ENCODE measurements around the gene TPST2.

The TPST2 gene

DNA sequence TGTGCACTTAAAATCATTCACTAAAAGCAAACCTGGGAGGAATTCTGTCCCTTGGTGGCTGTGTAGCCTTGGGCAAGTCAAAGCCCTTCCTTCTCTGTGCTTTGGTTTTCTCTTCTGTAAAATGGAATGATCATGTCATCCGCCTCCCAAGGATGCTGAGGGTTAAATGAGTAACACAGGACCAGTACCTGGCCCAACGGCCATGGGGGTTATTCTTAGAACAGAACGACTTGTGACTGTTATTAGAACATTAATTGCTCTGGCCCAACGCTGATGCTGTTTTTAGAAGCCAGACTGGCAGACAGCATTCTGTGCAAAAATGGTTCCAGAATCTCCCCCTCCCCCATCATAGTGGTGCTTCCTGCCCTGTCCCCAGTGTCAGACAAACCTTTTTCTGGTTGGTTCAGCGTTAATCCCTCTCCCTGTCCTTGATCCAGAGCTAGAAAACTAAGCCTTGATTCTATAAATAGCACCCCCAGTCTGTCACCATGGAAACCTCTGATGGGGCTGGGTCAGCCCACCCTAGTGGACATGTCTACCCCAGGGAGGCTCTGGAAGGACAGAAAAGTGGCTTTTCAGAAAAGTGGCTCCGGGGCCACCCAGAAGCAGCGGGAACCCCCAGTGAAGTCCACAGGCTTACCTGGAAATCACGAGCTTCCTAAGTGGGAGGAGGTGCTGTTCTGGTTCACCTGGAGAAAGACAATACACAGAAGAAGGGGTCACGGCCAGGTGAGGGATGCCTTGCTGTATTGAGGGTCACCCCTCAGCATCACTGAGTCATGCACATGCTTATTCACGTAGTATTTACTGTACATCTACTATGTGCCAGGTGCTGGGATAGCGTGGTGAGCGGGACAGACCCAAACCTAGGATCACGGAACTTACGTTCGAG, 62.1 kb downstream of the TPST2 start:
- DNase-seq = no peak

DNA sequence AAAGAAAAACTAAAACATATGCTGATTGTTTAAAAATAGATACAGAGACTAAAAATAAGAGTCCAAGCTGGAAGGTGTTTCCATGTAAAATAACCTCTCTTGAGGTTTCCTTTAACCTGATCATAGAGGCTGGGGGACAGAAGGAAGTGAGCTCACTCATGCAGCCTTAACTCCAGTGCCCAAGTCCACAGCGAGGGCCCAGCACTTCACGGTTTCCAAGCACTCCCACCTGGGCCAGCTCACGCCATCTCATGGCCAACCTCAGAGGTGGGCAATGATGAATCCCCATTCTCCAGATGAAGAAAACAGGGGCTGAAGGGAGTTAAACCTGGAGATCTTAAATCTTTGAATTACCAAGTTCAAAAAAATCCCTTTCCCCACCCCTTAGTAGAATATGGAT, 62.8 kb downstream of the TPST2 start:
- no peak for DNase-seq

DNA sequence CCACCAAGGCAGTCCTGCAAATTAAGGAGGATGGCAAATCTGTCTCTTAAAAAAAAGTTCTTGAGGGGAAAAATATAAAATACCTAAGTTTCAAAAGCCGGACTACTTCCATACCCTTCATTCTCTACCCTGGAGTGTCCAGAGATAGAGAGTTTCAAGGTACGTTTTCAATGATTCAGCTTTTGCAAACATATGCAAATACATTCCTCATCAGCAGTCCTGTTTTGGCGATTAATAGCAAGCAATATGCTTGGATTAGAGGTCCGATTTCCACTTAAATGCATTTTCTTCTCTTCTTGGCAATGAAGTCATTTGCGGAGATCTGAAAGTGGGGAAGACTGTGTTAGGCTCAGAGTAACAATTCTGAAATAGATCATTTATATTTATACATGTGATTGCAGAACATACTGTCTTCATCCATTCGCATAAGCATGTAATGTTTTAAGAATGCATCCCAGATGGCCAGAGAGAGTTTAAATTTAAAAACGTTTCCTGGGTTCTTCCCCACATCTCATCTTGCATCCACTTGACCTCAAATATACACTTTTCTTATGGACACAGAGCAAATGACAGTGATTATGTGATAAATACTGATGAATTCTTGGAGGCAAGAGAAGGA, 63.9 kb downstream of the TPST2 start:
- DNase-seq = no peak

DNA sequence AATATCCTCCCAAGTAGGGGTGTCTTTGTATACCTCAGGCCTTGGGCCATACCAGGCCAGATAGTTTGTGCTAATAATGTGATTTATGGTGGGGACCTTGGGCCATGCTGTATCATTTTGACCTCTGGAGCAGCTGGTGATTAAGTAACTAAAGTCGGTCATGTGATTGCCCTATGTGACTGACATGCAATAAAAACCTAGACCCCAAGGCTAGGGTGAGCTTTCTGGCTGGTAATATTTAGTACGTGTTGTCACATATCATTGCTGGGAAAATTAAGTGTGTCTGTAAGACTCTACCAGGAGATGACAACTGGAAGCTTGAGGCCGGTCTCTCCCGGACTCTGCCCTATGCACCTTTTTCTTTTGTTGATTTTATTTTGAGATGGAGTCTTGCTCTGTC, 65.1 kb downstream of the TPST2 start:
- no peak for DNase-seq

DNA sequence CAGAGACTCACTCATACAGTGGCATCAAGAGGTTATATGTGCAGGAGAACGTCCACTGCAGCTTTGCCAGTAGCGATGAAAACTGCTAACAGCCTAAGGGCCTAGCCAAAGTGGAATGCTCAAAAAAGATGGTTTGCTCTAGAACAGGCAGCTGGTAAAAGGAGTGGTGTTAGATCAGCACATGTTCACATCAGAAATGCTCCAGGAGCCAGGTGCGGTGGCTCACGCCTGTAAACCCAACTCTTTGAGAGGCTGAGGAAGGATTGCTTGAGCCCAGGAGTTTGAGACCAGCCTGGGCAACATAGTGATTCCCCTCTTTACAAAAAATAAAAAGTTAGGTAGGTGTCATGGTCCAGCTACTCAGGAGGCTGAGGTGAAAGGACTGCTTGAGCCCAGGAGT, 67.3 kb downstream of the TPST2 start:
- DNase-seq = no peak

DNA sequence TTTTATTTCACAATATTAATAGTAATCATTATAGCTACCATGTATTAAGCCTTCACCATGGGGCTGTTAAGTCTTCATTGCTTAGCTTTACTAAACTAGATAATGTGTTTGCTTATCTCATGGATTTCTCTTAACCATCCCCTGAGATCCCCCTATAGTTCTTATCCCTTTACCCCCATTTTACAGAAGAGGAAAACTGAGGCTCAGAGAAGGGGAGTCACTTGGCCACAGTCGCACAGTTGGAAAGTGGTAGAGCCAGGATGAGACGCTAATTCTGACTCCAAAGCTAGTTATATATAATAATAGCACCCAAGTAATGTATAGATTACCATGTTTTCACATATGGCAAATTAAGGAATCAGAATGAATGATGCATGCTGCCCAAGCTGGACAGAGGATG, 67.9 kb downstream of the TPST2 start:
- no peak for DNase-seq

DNA sequence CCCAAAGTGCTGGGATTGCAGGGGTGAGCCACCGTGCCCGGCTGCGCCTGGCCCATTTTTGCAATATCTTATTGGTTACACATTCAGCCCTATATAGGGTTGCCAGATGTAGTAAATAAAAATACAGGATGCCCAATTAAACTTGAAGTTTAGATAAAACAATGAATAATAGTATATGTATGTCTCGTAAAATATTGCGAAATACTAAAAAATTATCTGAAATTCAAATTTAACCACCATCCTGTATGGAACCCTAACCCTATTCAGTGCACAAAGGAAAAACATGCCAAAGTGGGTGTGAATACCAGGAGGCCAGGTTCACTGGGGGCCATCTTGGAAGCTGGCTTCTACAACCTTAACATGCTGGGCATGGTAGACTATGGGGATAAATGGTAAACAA, 72.5 kb downstream of the TPST2 start:
- DNase-seq = no peak

DNA sequence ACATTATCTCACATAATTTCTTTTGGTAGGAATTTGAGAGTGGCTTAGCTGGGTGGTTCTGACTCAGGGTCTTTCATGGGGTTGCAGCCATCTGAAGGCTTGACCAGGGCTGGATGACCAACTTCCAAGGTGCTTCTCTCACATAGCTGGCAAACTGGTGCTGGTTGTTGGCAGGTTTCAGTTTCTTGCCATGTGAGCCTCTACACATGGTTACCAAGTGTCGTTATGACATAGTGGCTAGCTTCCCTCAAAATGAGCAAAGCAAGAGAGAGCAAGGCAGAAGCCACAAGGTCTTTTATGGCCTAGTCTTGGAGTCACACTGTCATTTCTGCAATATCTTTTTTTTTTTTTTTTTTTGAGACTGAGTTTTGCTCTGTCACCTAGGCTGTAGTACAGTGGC, 73.4 kb downstream of the TPST2 start:
- DNase-seq = no peak

DNA sequence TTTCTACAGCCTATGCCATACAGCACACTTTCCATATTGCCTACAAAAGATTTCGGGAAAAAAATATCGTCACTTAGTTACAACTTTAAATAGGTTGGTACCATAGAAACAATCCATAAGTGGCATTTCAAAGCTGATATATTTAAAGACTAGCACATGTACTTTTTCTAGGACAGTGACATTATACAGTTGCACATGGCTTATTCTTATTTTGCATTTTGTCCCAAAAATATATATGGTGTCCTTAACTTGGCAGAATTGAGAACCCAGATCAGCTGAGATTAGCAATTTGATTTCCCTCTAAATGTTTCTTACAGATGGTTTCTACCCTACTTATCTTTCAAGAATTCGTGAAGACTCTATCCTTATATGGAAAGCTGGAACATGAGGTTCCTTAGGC, 74.0 kb downstream of the TPST2 start:
- no peak for DNase-seq

DNA sequence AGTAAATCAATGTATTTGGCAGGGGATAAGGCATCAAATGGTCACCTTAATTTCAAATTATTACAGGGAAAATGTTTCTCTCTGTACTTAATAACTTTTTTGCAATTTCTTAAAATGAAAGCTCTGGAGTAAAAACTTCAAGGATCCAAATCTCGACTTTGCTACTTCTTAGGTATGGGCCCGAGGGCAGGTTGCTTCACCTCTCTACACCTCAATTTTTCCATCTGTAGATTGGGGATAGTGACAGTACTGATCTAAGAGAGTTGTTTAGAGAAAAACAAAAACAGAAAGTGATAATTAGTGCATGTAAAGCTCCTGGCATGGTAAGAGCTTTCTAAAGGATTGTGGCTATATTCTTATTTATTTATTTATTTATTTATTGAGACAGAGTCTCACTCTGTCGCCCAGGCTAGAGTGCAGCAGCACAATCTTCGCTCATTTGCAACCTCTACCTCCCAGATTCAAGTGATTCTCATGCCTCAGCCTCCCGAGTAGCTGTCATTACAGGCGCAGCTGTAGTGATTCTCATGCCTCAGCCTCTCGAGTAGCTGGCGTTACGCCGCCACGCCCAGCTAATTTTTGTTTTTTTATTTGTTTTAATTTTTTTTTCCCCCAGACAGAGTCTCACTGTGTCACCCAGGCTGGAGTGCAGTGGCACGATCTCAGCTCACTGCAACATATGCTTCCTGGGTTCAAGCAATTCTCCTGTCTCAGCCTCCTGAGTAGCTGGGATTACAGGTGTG, 75.3 kb downstream of the TPST2 start:
- no peak for DNase-seq

DNA sequence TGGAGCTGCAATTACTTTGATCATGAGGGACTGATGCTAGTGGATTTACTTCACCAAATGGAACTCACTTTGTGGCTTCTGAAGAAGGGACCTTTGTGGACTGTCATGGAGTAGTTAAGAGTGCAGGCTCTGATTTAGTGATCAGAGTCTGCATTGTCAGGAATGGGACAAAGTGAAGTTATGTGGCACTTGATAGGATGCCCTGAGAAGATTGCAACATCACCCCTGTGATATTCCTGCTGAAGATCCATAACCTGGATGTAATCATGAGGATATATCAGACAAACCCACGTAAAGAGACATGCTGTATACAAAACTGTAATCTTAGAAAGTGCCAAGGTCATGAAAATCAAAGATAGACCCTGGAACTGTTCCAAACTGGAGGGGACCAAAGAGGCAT, 76.1 kb downstream of the TPST2 start:
- no peak for DNase-seq

DNA sequence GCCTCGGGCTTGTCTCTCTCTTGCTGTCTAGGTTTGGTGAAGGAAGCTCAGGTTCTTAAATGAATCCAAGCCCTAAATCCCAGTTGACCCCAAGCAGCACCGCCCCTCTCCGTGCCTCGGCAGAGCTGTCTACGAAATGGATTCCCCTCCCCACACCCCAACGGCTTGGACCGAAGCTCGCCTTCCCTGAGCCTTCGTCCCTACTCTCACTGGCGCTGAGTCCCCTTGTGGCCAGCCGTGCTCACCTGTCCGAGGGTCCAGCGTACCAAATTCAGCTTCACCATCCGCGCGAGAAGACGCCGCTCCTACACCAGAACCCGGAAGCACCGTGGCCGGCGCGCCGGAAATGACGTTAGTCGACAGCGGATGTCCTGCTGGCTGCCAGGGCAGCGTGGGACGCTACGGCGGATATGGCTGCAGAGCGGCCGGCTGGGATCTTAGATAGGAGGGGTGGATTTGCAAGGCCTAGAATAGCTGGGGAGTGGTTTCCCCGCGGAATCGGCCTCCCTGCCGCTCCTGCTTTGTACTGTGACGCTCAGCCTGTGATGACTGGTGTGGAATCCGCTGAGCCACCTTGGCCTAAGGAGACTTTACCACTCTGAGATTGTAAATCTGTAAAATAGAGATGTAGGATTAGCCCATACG, 77.7 kb downstream of the TPST2 start, which contains the start of gene TFIP11:
TFIP11 (minus strand) TSS at position 325 of the 645 bp plus-strand sequence. CDS start 2,201 bp downstream, outside the sequence.
- DNase-seq = peak; percentile 36

DNA sequence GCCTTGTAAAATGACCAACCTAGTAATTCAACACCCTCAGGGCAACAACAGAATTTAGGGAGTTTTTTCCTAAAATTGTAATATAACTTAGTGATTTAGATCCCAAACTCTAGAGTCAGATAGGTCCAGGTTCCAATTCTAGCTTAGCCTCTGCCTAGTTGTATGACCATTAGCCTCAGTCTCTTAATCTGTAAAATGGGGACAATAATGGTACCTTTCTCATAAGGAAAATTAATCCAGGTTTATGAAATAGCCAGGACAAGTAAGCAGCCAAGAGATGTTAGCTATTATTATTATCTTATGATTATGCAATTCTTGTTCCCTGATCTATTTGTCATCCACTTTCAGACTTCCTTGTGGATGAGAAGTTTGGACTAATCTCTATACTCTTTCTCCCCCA, 81.8 kb downstream of the TPST2 start:
- no peak for DNase-seq

DNA sequence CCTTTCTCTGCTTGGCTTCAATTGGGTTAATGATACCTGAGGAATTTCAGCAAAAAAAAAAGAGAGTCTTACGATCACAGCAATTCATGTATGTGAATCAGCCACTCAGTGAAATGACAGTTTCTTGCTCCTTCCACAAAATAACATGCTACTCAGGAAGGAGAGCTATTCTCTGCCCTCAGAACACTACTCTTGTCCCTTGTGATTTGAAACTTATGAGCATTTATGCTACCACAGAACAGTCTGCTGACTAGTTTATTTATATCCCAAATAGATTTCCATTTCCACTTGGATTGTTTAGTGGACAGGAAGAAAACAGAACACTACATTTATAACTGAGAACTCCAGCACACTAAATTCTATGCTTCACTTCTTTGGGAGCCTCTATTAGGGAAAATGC, 86.2 kb downstream of the TPST2 start:
- DNase-seq = no peak

DNA sequence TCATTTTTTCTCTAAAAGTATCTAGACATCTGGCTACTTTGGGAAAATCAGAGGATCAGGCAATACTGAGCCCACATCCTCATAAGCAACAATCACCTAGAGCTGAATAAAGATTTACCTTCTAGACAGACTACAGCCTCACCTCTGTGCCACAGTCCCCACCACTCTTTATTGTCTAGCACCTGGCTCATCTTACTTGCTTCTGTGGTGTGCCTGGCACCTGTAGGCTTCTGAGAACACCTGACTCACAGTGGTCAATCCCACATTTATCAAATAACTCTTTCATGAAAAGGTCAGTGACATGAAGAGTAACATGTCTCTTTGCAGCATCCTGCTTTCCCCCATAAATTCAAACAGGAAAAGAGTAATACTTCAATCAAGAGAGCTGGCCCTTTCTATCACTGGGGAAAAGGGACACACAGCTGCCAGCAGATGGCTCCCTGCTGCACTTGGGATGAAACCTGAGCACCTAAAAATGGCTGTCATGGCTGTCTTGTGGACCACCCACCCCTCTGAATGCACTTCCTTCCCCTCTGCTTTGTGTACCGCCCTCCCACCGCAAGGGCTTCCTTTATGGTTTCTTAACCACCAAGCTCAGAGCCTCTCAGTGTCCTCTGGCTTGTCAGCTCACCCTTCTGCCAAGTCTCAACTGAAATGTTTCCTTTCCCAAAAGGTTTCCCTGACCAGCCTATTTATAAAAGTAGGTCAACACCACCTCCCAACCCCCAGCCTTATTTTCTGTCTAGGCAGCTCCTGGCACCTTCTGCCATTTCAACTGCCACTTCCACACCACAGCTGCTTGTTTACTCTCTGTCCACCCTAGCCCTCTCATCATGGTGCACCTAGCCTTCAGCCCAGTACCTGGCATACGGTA, 87.0 kb downstream of the TPST2 start:
- DNase-seq = no peak

DNA sequence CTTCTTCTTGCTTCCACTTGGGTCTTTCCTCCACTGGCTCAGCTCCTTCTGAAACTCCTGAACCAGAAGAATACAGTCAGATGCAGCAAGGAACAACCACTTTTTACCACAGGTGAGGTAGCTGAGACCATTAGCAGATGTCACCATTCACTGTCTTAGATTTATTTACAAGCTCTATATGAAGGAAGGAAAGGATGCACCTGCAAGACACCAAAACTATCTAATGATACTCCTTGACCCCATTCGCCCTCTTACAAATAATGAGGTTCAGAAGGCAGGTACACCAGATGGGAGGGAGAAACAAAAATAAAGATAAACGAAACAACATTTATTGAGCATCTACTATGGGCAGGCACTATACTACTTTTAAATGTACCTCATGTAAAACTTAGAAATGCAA, 87.9 kb downstream of the TPST2 start:
- no peak for DNase-seq

DNA sequence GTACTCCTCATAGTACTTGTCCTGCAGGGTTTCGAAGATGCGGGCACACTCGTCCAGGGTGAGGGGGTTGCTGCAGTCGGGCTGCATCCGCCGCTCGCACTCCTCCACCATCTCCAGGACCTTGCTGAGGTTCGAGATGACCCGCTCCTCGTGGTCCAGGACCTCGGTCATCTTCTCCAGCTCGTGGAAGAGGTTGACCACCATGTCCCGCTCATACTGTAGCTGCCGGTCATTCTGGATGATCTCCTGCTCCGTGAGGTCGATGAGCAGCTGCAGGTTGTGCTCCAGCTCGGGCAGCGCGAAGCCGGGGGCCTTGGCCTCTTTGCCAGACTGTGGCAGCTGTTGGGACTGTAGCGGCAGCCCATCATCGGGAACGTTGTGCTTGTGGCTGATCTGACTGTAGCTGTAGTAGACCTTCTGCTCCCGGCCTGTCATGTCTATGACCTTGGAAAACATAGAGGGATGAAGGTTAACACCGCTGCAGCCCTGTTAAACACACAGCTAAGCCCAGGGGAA, 90.7 kb downstream of the TPST2 start:
- DNase-seq = no peak

DNA sequence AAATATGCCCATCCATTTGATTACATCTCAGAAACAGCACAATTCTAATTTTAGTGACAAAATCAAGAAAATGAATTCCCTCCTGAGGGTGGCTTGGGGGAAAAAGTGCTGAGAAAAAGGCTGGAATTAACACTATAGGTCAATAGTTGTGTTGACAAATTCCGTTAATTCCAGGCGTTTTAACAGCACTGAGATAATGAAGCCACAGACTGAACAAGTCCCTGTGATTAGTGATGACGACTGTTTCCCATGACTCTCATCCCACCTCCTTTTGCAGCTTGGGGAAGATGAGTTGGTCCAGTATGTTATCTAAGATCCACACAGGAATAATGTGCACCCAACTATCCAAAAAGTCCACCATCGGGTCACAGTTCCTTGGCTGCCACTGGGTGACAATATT, 93.5 kb downstream of the TPST2 start:
- DNase-seq = no peak

DNA sequence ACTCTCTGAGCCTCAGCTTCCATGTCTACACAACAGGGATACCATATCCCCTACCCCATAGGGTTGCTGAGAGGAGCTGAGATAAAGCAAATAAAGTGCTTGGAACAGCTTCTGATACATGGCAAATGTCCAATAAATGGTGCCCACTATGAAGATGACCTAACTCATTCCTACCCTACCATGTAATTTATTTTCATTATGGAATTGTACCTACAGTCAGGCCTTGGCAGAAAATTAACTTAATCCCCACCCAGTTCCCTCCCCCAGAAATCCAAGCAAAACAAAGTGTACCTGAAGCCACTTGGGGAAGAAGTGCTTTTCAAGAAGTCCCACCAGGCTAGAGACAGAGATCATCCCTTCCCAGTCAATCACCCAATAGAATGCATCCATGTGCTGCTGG, 95.4 kb downstream of the TPST2 start:
- no peak for DNase-seq

DNA sequence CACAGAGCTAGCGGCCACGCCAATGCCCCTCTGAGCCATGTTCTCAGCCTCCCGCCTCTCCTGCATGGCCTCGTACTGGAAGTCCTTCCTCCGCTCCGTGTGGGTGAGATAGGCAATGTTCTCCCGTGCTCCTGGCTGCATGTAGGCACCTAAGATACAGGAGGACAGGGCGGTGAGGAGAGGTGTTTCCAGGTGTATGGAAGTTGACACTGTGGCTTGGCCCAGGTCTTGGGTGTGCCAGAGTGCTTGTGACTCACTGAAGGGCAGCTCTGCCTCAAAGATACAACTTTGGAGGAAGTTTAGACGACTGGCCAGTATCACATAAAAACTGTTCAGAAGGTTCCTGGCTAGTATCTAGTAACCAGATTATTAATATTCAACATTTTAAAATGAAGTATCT, 97.7 kb downstream of the TPST2 start:
- DNase-seq = no peak

DNA sequence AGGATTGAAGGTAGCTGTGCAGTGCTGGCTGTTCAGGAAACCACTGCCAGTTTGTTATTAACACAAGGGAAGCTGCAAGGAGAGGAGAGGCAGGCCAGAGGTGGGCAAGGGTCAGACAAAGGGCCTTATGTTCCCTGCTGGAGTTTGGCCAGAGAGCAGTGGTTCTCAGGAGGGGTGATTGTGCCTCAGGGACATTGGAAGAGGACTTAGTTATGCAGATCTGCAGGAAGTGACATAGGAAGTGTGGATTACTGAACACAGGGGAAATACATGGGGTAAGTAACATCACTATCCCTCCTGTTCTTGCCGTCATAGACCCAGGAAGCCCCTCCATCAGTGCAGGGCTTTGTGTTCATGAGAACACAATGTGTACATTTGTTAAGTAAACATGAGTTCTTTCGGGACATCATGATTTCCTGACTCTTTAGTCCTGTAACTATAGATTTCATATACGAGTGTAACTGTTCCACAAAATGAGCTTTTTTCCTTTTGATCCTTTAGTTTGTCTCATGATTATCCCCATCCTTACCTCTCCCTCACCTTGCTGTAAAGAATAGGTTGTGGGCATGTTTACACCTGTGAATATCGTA, 100.4 kb downstream of the TPST2 start:
- DNase-seq = no peak

DNA sequence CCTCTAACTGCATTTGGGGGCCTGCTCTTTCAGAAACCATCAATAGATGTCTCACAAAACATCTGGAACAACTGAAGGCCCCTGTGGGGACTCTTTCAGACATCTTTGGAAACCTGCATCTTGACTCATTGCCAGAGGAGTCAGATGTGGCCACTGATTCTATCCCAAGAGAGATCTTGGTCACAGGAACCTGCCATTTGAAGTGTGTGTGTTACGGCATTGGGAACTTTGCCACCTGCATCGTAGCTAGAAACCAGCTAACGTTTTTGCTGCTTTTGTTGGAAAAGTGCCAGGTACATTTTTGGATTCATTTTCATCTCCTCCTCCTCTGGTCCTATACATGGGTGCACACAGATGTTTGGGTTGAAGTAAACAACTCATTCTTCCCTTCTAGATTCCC, 101.9 kb downstream of the TPST2 start:
- no peak for DNase-seq

All from NCI-H187 treated with DMSO at 0.1 percent for 48 hours (cell line).